GM23338 (cell line): ENCODE data around the gene ZNF212. TPM values are rescaled to one million over a fixed set of nuclear protein-coding genes. Genes with fewer than 3 reads are reported as not detected.

Source experiments
- CREB1 ChIP-seq: fragments of 250-450 bp; sonication (Bioruptor Pico); IDR thresholded peaks from 2 replicates; pipeline ENCODE4 v1.5.0; 2020; ENCODE audit warnings: low read depth, mild to moderate bottlenecking, moderate library complexity
- ETS1 ChIP-seq: IDR thresholded peaks from 2 replicates; pipeline ENCODE4 v1.6.1; 2016; ENCODE audit warnings: antibody characterized with exemption
- EZH2phosphoT487 ChIP-seq: fragments of 200-600 bp; sonication (generic); IDR thresholded peaks from one replicate; pipeline ENCODE4 v1.8.1; 2018; ENCODE audit warnings: antibody characterized with exemption; ENCODE audit not compliant: unreplicated experiment
- JUNB ChIP-seq: IDR thresholded peaks from one replicate; pipeline ENCODE4 v1.6.1; 2016; ENCODE audit warnings: antibody characterized with exemption; ENCODE audit not compliant: unreplicated experiment
- NANOG ChIP-seq: IDR thresholded peaks from 2 replicates; pipeline ENCODE4 v1.6.1; 2016; ENCODE audit warnings: antibody characterized with exemption, borderline replicate concordance
- REST ChIP-seq: IDR thresholded peaks from one replicate; pipeline ENCODE4 v1.6.1; 2018; ENCODE audit warnings: antibody characterized with exemption; ENCODE audit not compliant: unreplicated experiment
- STAT1 ChIP-seq: IDR thresholded peaks from one replicate; pipeline ENCODE4 v1.6.1; 2016; ENCODE audit warnings: antibody characterized with exemption; ENCODE audit not compliant: unreplicated experiment
- ZNF331 ChIP-seq: fragments of 250-450 bp; sonication (Bioruptor Pico); IDR thresholded peaks from 2 replicates; pipeline ENCODE4 v1.5.0; 2020; ENCODE audit warnings: low read depth, mild to moderate bottlenecking, moderate library complexity
- ZNF462 ChIP-seq: fragments of 250-450 bp; sonication (Bioruptor Pico); IDR thresholded peaks from 2 replicates; pipeline ENCODE4 v1.5.0; 2020; ENCODE audit warnings: mild to moderate bottlenecking, moderate library complexity
- polyA plus RNA-seq: library from polyadenylated mRNA; unstranded; fragments of >200 nt; fragmentation: Nextera tagmentation; extraction: Ambion mirVana; gene quantifications from 2 replicates; pipeline ENCODE4 v1.2.1, GENCODE V29; 2016
- total RNA-seq: library from RNA; depleted of rRNA; stranded (reverse); fragments of >200 nt; shearing (Covaris generic); gene quantifications from 2 replicates; pipeline ENCODE4 v1.2.3, GENCODE V29; 2014

ZNF212 gene
- total and polyA plus RNA-seq, 2 experiments from 2014 or later: 10.8 to 18.9 TPM

GRCh38 chr7:149286811-149287400, 47.5 kb downstream of the ZNF212 start (continued):
- no peak for TF ChIP-seq ZNF462 (CRISPR knock-in tag)
- TF ChIP-seq ETS1: no peak
- TF ChIP-seq STAT1: no peak
- TF ChIP-seq CREB1 (CRISPR knock-in tag): no peak
- no peak for TF ChIP-seq ZNF331 (CRISPR knock-in tag)
- no peak for TF ChIP-seq REST
- TF ChIP-seq NANOG: no peak
- no peak for TF ChIP-seq EZH2phosphoT487
- no peak for TF ChIP-seq JUNB
